ENCODE data around the gene RELT. TPM values are rescaled to one million over a fixed set of nuclear protein-coding genes. Genes with fewer than 3 reads are reported as not detected.

The RELT gene
- total and polyA plus RNA-seq, 10 donors, result 13.5 to 79.8 (median 39.5) TPM

DNA sequence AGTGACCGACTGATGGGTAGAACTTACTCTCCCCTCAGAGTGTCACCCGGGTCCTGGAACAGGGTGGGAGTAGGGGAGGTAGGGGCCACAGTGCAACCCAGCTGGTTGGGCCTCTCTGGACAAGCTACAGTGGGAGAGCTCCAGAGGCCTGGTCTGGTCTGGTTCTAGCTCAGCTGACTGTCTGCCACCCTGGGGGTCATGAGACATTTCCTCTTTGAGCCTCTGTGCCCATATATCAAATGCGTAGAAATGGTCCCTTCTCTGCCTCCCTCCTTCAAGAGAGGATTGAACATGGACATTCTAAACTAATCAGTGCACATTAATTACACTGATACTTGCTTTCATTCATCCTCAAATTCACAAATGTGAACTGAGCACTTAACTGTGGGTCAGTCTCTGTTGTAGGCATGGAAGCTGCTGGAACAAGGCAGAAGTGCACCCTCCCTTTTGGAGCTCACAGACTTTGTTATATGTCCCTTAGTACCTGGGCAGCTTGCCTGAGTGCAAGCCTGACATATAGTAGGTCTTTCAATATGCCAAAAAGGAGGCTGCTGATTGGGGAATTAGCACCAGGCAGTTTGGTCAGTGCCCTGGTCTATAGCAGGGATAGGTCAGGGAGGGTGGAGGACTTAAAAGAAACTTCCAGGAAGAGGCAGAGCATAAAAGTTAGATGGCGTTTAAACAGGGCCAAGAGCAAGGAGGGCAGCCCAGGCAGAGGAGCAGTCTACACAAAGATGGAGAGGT is 42.4 kb upstream of the RELT start:
- intact Hi-C loops (cut with DNase I; ENCODE audit: low total_unique reads), result loop anchor here (2.0 kb wide), 1 partner anchor 27 kb away; no protein-coding TSS in a partner anchor
- Histone ChIP-seq H3K4me3 (no peak overlapping the region), H3K36me3 (no peaks in the 10 kb centered on the region), H3K9me3 (no peaks in the 10 kb centered on the region), H3K27me3 (replicated peaks in 1 of 7) (no peaks in the 10 kb centered on the region), H3K27ac (peak overlapping the region in 7 of 8 donors; percentile 36 to 63 (median 55)), H3K4me1 (peaks cover 3 to 75% (median 38%) of the 10 kb centered on the region in 6 donors)
- TF ChIP-seq, protein P1, sequence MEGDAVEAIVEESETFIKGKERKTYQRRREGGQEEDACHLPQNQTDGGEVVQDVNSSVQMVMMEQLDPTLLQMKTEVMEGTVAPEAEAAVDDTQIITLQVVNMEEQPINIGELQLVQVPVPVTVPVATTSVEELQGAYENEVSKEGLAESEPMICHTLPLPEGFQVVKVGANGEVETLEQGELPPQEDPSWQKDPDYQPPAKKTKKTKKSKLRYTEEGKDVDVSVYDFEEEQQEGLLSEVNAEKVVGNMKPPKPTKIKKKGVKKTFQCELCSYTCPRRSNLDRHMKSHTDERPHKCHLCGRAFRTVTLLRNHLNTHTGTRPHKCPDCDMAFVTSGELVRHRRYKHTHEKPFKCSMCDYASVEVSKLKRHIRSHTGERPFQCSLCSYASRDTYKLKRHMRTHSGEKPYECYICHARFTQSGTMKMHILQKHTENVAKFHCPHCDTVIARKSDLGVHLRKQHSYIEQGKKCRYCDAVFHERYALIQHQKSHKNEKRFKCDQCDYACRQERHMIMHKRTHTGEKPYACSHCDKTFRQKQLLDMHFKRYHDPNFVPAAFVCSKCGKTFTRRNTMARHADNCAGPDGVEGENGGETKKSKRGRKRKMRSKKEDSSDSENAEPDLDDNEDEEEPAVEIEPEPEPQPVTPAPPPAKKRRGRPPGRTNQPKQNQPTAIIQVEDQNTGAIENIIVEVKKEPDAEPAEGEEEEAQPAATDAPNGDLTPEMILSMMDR (IDR thresholded peaks at IDR 0.05 in 8 of 11, conservative IDR thresholded peaks at IDR 0.05 in 3 of 11), result no peak
- TF ChIP-seq POLR2AphosphoS5 (IDR thresholded peaks at IDR 0.05) (no peak), POLR2A (IDR thresholded peaks at IDR 0.05) (no peak)
- 70 to 85% (median 83%) methylated on average over 4 of the region's 4 CpGs for WGBS, 5 donors
- DNase-seq, result no peak

DNA sequence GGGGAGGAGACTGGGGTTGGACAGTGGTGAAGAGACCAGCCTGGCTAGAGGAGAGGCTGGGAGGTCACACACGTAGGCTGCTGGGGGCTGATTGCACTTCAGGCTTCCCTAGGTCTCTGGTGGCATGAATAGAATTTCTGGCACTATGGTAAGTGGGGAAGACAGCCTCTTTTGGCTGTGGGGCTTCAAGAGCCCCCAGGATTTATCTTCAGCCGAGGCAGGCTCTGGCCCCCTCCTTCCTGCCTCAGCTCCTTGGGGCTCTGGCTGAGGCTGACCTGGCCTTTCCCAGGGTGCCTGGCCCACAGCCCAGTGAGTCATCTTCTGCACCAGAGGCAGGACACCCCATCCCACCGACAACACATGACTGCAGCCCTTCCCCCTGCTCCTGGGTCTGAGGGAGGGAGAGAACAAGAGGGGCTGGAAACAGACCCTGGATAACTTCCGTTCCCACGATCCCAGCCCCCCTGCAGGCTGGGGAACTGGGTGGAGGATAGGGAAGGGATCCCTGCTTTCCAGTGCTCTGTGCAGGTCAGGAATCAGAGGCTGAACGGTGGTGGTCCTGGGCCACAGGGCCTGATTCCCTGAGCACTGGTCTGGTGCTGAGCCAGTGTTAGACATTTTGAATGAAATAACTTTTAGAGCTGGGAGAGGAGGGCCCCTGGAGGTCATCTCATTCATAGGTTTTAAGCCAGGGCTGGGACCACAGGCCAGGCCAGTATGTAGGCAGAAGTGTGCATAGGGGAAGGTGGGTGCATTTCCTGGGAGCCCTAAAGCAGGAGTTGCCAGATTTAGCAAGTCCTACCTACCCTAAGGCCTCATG is 41.6 kb upstream of the RELT start:
- TF ChIP-seq POLR2A (IDR thresholded peaks at IDR 0.05) (no peak), POLR2AphosphoS5 (IDR thresholded peaks at IDR 0.05) (peak in 1 of 3 donors; percentile 31)
- Histone ChIP-seq H3K36me3 (no peaks in the 10 kb centered on the region), H3K27me3 (replicated peaks in 1 of 7) (no peaks in the 10 kb centered on the region), H3K4me3 (no peak overlapping the region), H3K9me3 (no peaks in the 10 kb centered on the region), H3K4me1 (peaks cover 3 to 74% (median 37%) of the 10 kb centered on the region in 6 donors), H3K27ac (peak overlapping the region in 7 of 8 donors; percentile 36 to 63 (median 55))
- WGBS, 5 donors, result 44 to 62% (median 54%) methylated on average over 5 to 6 of the region's 6 CpGs
- intact Hi-C loops (cut with DNase I; ENCODE audit: low total_unique reads), result loop anchor here (2.0 kb wide), 1 partner anchor 28 kb away; no protein-coding TSS in a partner anchor
- no peak for DNase-seq

DNA sequence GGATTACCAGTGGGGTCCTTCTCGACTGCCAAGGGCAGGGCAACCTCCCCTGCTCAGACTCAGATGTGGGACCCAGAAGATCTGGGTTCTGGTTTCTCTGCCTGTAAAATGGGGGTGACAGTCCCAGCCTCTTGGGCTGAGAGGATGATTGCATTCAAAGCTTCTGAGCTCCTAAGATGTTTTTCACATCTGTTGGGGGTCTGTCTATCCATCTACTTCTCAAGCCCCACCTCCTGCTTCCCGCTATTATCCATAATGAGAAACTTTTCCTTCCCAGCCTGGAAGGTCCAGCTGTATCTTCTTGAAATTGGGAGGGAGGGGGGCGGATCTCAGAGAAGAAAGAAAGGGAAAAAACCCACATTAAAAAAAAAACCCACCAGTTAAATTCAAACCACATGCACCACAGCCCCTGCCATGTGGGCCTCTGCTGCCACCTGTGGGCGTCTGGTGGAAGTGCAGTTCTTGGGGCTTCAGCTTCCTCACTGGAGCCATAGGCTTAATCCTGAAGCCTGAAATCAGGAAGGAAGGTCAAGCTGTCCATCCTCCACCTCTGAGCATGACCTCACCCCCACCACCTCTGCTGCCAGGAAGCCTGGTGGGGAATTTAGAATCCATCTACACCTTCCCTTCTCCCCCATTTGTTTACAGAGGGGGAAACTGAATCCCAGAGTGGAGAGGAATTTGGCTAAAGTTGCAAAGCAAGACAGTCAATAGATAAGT is 40.8 kb upstream of the RELT start:
- intact Hi-C loops (cut with DNase I; ENCODE audit: low total_unique reads), result loop anchor here (2.0 kb wide), 1 partner anchor 29 kb away; no protein-coding TSS in a partner anchor
- peaks cover 3 to 74% (median 36%) of the 10 kb centered on the region in 6 donors for H3K4me1 ChIP-seq
- DNase-seq, result peak; percentile 91
- no peaks in the 10 kb centered on the region for H3K27me3 ChIP-seq (replicated peaks in 1 of 7)
- H3K4me3 ChIP-seq, result no peak overlapping the region
- H3K9me3 ChIP-seq, result no peaks in the 10 kb centered on the region
- peak overlapping the region in 6 of 8 donors; percentile 36 to 63 (median 50) for H3K27ac ChIP-seq
- H3K36me3 ChIP-seq, result no peaks in the 10 kb centered on the region
- TF ChIP-seq, protein P1 (IDR thresholded peaks at IDR 0.05 in 8 of 11, conservative IDR thresholded peaks at IDR 0.05 in 3 of 11), result peak; percentile 92 to 99 (median 98)
- peak in 2 of 3 donors; percentile 35 to 37 for TF ChIP-seq POLR2AphosphoS5 (IDR thresholded peaks at IDR 0.05)
- TF ChIP-seq POLR2A (IDR thresholded peaks at IDR 0.05), result no peak
- WGBS, 5 donors, result 8 to 15% (median 9%) methylated on average over 4 of the region's 4 CpGs

DNA sequence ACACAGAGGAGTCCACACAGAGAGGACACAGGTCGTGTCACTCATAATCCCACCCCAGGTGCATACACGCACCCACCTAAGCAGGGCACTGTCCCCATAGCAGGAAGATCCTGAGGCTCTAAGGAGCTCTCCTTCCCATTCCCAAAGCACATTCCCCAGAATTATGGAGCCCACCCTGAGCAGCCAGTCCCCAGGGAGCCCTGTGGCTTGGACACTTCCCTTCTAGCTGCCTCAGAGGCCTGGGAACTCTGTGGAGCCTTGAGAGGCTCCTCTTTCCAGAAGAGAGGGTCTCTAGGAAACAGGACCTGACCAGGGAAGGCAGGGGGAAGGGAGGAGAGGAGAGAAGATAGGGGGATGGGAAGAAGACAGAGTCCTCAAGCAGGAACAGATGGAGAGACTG is 38.4 kb upstream of the RELT start:
- intact Hi-C loops (cut with DNase I; ENCODE audit: low total_unique reads), result no loop called here
- no peaks in the 10 kb centered on the region for H3K36me3 ChIP-seq
- no peaks in the 10 kb centered on the region for H3K27me3 ChIP-seq (replicated peaks in 1 of 7)
- peak overlapping the region in 1 of 8 donors; percentile 10 for H3K27ac ChIP-seq
- H3K4me1 ChIP-seq, result peaks cover 3 to 62% (median 33%) of the 10 kb centered on the region in 6 donors
- no peaks in the 10 kb centered on the region for H3K9me3 ChIP-seq
- no peak for DNase-seq
- H3K4me3 ChIP-seq, result no peak overlapping the region
- 75 to 97% (median 87%) methylated on average over 2 of the region's 2 CpGs for WGBS, 5 donors
- TF ChIP-seq POLR2AphosphoS5 (IDR thresholded peaks at IDR 0.05) (no peak), POLR2A (IDR thresholded peaks at IDR 0.05) (no peak)
- TF ChIP-seq, protein P1 (IDR thresholded peaks at IDR 0.05 in 8 of 11, conservative IDR thresholded peaks at IDR 0.05 in 3 of 11), result no peak

Measured in spleen (tissue), 11 donors.